Measurements from ENCODE around the gene GRB10.

Gene GRB10

DNA sequence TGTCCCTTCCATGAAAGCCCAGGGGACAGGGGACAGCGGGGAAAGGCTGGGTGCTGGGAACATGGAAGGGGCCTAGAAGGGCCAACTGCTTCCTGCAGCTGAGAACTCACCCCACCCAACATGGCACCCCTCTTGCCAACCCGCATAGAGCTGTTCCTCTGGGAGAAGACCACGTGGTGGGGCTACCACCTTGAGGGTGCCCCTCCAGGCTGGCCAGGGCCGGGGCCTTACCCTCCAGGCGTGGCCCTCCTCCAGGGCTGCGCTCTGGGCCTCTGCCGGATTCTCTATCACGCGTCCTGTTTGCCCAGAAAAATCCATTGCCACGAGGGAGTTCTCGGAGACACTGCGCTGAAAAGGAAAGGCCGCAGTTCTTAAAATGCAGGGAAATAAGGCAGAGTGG lies 177.6 kb downstream of the GRB10 start:
- TF ChIP-seq, protein P1, sequence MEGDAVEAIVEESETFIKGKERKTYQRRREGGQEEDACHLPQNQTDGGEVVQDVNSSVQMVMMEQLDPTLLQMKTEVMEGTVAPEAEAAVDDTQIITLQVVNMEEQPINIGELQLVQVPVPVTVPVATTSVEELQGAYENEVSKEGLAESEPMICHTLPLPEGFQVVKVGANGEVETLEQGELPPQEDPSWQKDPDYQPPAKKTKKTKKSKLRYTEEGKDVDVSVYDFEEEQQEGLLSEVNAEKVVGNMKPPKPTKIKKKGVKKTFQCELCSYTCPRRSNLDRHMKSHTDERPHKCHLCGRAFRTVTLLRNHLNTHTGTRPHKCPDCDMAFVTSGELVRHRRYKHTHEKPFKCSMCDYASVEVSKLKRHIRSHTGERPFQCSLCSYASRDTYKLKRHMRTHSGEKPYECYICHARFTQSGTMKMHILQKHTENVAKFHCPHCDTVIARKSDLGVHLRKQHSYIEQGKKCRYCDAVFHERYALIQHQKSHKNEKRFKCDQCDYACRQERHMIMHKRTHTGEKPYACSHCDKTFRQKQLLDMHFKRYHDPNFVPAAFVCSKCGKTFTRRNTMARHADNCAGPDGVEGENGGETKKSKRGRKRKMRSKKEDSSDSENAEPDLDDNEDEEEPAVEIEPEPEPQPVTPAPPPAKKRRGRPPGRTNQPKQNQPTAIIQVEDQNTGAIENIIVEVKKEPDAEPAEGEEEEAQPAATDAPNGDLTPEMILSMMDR (IDR thresholded peaks at IDR 0.05; ENCODE audit: borderline replicate concordance, control extremely low read depth, extremely low read depth, insufficient read depth, missing control alignments) = no peak
- in situ Hi-C loops (cut with MboI; ENCODE audit: low sequenced_read_pairs, unreplicated experiment) = no loop called here
- no peak for DNase-seq (ENCODE audit: low spot score)

DNA sequence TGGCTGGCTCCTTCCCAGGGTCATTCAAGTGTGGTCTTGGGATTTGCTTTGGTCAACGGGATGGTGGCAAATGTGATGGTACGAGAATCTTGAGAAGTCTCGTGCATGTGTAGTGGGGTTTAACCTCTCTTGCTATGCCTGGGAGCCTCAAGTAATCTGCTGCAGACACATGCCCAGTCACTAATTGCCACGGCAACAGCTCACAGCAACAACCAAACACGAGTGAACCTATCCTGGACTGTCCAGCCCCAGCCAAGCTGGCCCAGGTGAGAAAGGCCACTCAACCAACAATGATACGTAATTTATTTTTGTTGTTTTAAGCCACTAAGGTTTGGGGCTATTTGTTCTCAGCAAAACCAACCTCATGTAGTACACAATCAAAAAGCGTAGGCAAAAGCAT lies 179.4 kb downstream of the GRB10 start:
- DNase-seq (ENCODE audit: low spot score) = no peak
- TF ChIP-seq, protein P1 (IDR thresholded peaks at IDR 0.05; ENCODE audit: borderline replicate concordance, control extremely low read depth, extremely low read depth, insufficient read depth, missing control alignments) = no peak
- in situ Hi-C loops (cut with MboI; ENCODE audit: low sequenced_read_pairs, unreplicated experiment) = no loop called here

DNA sequence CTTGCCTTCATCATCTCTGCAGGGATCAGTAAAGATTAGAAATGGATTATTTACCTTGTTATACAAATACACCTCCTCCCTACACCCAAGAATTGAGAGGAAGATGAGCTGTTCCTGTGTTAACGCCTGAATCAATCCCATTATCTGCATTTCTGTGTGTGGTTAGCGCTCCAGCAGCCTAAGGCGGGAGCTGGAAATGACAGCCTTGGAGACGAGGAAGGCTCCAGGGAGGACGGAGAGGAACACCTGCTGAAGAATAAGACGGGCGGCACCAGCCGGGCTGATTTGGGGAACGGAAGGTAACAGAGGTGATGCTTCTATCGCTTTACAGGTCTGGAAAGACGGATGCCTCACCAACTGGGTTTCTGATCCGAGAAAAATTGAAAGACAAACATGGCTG lies 183.3 kb downstream of the GRB10 start:
- no peak for DNase-seq (ENCODE audit: low spot score)
- TF ChIP-seq, protein P1 (IDR thresholded peaks at IDR 0.05; ENCODE audit: borderline replicate concordance, control extremely low read depth, extremely low read depth, insufficient read depth, missing control alignments) = no peak
- in situ Hi-C loops (cut with MboI; ENCODE audit: low sequenced_read_pairs, unreplicated experiment) = no loop called here

DNA sequence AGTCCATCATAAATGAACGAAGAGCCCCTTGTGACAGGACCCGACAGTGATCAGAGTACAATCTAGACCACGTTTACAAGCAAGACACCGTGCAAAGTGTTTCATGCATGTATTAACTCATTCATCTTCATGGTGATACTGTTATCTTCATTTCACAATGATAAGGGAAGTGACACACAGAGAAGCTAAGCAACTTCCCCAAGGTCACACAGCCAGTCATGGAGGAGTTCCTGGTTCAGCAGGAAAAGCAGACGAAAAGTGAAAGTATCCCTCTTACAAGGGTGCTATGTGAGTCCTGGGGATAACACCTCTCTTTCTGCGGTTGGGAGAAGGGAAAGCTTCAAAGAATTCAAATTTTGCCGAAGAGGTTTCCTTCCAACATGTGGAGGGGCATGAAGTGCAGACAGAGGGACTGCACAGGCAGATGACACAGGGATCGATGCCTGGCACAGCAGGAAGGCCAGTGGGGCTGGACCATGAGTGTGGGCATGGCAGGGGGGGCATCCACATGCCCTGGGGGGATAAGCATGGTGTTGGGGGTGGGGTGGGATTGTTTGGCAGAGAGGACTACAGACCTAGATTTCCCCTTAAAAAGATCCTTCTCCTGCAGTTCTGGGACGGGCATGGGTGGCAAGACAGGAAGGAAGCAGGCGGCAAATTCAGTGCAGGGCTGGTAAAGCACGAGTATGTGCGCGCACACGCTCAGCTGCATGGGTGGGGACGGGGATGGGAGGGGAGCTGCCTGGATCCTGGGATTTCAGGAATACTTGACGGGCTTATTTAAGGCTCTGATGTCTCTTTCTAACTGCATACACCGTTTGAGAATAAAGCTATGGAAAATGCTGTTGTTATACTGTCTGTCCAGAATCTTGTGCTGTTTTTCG lies 184.0 kb downstream of the GRB10 start:
- in situ Hi-C loops (cut with MboI; ENCODE audit: low sequenced_read_pairs, unreplicated experiment) = no loop called here
- no peak for DNase-seq (ENCODE audit: low spot score)
- TF ChIP-seq, protein P1 (IDR thresholded peaks at IDR 0.05; ENCODE audit: borderline replicate concordance, control extremely low read depth, extremely low read depth, insufficient read depth, missing control alignments) = no peak

DNA sequence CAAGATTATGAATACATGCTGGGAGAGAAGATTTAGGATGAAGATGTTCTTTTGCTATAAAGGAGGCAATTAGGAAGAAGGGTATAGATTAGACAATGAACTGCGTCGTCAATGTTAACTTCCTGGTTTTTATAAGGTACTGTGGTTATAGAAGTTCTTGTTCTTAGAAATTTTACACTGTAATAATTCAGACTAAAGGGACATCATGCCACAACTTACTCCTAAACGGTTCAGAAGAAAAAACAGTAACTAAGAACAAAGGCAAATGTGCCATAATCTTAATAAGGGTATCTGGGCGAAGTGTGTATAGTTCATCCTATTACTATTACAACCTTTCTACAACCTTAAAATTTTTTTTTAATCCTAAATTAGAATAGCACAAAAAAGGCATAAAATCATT lies 186.2 kb downstream of the GRB10 start:
- no peak for DNase-seq (ENCODE audit: low spot score)
- in situ Hi-C loops (cut with MboI; ENCODE audit: low sequenced_read_pairs, unreplicated experiment) = no loop called here
- TF ChIP-seq, protein P1 (IDR thresholded peaks at IDR 0.05; ENCODE audit: borderline replicate concordance, control extremely low read depth, extremely low read depth, insufficient read depth, missing control alignments) = no peak

DNA sequence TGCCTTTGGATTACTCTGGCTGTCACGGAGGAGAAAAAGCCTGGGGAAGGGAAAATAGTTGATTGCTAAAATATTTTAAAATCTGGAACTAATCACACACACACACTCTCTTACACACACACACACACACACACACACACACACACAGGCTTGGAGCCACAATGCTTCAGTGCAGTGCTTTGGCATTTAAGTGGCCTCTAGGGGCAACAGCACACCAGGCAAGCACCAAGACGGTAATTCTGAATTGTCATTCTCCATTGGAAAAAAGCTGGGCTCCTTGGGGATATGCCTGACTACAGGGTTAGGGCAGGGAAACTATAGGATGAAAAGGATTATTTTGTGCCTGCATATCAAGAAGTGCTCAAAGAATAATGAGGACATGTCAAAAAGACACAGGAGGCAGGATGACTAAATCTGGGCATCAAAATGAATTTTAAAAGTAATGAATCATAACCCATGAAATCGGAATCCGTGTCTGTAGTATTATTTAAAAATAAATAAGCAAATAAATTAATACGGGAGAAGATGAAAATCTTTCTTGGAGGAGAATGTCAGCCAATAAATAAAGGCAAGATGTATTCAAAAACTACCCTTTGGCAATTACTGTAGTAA lies 187.1 kb downstream of the GRB10 start:
- TF ChIP-seq, protein P1 (IDR thresholded peaks at IDR 0.05; ENCODE audit: borderline replicate concordance, control extremely low read depth, extremely low read depth, insufficient read depth, missing control alignments) = no peak
- in situ Hi-C loops (cut with MboI; ENCODE audit: low sequenced_read_pairs, unreplicated experiment) = no loop called here
- DNase-seq (ENCODE audit: low spot score) = no peak
